Measurements from ENCODE around the gene S100A1.
"Not testable (repeated sequence)": the region's sequence is repeated elsewhere in the genome, so short reads cannot be mapped to it uniquely, and the experiment has no call there.

Gene S100A1

DNA sequence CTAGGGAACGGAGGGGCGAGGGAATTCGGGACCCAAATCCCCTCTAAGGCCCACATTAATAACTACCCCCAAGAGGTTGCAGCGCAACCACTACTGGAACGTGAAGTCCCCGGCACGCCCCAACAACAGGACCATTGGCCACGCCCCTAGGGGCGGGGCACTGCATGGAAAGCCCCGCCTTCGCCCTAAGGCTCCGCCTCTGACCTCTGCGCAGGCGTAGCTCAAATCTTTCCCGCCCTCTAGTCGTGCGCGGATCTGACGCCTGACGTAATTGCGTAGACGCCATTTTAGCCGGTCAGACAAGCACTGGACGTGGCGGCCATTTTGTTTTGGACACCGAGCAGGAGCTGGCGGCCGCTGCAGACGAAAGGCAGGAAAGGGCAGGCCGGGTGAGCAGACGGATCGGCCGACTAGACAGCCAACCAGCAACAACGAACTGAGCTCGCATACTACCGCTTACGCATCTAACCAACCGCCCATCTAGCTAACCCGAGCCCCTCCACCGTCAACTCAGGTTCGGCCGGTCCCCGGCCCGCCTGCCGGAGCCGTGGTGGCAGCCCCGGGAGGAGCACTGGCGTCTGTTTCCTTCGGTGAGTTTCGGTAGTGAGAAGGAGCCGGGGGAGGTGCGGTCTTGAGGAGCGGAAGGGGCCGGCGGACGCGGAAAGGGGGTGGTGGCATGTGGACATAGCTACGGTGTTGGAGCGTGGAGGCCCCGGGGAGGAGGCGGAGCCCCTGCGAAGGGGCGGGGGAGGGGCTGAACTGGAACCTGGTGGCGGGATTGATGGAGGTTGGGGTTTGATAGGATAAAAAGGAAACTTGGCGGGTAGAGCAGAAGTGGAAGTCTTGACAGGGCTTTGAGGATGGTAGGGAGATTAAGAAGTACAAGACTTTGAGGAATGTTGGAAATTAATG, 5.8 kb downstream of the S100A1 start, which contains the start of gene CHTOP:
TSS of gene CHTOP (plus strand) at position 313 of the 912 bp plus-strand sequence. CDS start 2,523 bp downstream, outside the sequence.
- peaks cover 33% of the 10 kb centered on the region for H3K36me3 ChIP-seq (ENCODE audit: control insufficient read depth, low read depth, low read length)
- H3K27me3 ChIP-seq (ENCODE audit: control insufficient read depth, insufficient read depth, low read length): no peaks in the 10 kb centered on the region
- H3K4me1 ChIP-seq (ENCODE audit: control insufficient read depth, low read depth, low read length): no peaks in the 10 kb centered on the region
- H3K9ac ChIP-seq (ENCODE audit: low read length): peak within 1 kb of the TSS; percentile 100
- H3K27ac ChIP-seq (ENCODE audit: low read length): peak within 1 kb of the TSS; percentile 100
- no peaks in the 10 kb centered on the region for H3K9me3 ChIP-seq (ENCODE audit: control insufficient read depth, low read depth, low read length)
- H3K4me3 ChIP-seq (ENCODE audit: low read length): peak within 1 kb of the TSS; percentile 99

DNA sequence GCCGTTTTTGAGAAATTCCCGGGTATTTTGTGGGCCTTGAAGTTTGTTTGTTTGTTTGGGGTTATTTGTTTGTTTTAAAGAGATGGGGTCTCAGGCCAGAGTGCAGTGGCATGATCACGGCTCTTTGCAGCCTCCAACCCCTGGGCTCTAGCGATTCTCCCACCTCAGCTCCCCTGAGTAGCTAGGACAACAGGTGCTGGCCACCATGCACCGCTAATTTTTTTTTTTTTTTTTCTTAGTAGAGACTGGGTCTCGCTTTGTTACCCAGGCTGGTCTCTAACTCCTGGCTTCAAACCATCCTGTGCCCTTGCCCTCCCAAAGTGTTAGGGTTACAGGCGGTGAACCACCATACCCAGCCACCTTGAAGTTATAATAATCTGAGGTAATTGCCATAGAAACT, 7.6 kb downstream of the S100A1 start:
- Histone ChIP-seq H3K9ac (ENCODE audit: low read length) (no peak overlapping the region), H3K27ac (ENCODE audit: low read length) (no peak overlapping the region)

DNA sequence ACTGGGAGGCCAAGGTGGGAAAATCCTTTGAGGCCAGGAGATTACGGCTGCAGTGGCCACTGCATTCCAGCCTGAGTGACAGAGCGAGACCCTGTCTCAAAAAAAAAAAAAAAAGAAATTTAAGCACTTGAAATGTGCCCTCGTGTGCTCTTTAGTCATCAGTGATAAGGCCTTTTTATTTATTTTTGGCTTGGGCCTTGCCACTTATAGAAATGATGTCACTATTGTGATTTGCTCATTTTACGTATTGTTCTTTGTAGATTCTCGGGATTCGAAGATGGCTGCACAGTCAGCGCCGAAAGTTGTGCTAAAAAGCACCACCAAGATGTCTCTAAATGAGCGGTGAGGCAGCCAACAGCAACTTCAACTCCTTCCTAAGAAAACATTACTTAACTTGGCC, 8.1 kb downstream of the S100A1 start:
- H3K9me3 ChIP-seq (ENCODE audit: control insufficient read depth, low read depth, low read length): no peaks in the 10 kb centered on the region
- no peaks in the 10 kb centered on the region for H3K4me1 ChIP-seq (ENCODE audit: control insufficient read depth, low read depth, low read length)
- H3K27ac ChIP-seq (ENCODE audit: low read length): no peak overlapping the region
- H3K36me3 ChIP-seq (ENCODE audit: control insufficient read depth, low read depth, low read length): peaks cover 56% of the 10 kb centered on the region
- H3K27me3 ChIP-seq (ENCODE audit: control insufficient read depth, insufficient read depth, low read length): no peaks in the 10 kb centered on the region
- no peak overlapping the region for H3K9ac ChIP-seq (ENCODE audit: low read length)
- no peak overlapping the region for H3K4me3 ChIP-seq (ENCODE audit: low read length)

More for the DNA sequence above, 7.6 kb downstream of the S100A1 start:
- no peak overlapping the region for H3K4me3 ChIP-seq (ENCODE audit: low read length)
- H3K4me1 ChIP-seq (ENCODE audit: control insufficient read depth, low read depth, low read length): no peaks in the 10 kb centered on the region
- peaks cover 52% of the 10 kb centered on the region for H3K36me3 ChIP-seq (ENCODE audit: control insufficient read depth, low read depth, low read length)
- no peaks in the 10 kb centered on the region for H3K9me3 ChIP-seq (ENCODE audit: control insufficient read depth, low read depth, low read length)
- no peaks in the 10 kb centered on the region for H3K27me3 ChIP-seq (ENCODE audit: control insufficient read depth, insufficient read depth, low read length)

DNA sequence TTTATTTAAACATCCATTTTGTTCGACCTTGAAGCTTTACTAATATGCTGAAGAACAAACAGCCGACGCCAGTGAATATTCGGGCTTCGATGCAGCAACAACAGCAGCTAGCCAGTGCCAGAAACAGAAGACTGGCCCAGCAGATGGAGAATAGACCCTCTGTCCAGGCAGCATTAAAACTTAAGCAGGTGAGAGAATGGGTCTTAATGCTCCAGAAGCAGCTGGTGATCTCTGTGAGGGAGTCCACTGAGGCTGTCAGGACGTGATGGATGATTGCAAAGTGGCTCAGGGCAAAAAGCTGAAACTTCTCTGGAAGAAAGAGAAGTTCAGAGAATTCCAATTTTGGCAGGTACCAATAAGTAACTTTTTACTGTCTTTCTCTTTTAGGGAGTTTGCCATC, 10.0 kb downstream of the S100A1 start:
- no peaks in the 10 kb centered on the region for H3K4me1 ChIP-seq (ENCODE audit: control insufficient read depth, low read depth, low read length)
- H3K9ac ChIP-seq (ENCODE audit: low read length): no peak overlapping the region
- no peaks in the 10 kb centered on the region for H3K9me3 ChIP-seq (ENCODE audit: control insufficient read depth, low read depth, low read length)
- H3K27me3 ChIP-seq (ENCODE audit: control insufficient read depth, insufficient read depth, low read length): no peaks in the 10 kb centered on the region
- H3K4me3 ChIP-seq (ENCODE audit: low read length): no peak overlapping the region
- H3K36me3 ChIP-seq (ENCODE audit: control insufficient read depth, low read depth, low read length): peaks cover 76% of the 10 kb centered on the region
- no peak overlapping the region for H3K27ac ChIP-seq (ENCODE audit: low read length)

DNA sequence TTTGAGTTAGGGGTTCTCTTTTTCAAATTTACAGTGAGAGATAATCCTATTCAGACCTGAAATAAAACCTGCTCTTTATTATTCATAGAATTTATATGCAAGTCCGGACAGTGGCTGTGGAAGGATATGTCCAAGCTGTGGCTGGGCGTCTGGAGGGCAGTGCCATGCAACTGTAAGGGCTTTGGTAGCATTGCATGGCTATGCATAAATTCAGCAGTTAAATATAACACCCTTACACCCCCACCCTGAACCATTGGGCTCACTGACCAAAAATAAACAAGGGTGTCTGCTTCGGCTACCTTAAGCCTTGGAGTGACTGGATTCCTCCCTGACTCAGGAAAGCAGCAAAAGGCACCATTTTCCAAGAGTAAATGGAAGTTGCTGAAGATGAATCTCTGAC, 11.0 kb downstream of the S100A1 start:
- Histone ChIP-seq H3K4me1 (ENCODE audit: control insufficient read depth, low read depth, low read length) (no peaks in the 10 kb centered on the region), H3K36me3 (ENCODE audit: control insufficient read depth, low read depth, low read length) (peaks cover 86% of the 10 kb centered on the region), H3K9me3 (ENCODE audit: control insufficient read depth, low read depth, low read length) (no peaks in the 10 kb centered on the region), H3K4me3 (ENCODE audit: low read length) (no peak overlapping the region), H3K9ac (ENCODE audit: low read length) (no peak overlapping the region), H3K27me3 (ENCODE audit: control insufficient read depth, insufficient read depth, low read length) (no peaks in the 10 kb centered on the region), H3K27ac (ENCODE audit: low read length) (no peak overlapping the region)

DNA sequence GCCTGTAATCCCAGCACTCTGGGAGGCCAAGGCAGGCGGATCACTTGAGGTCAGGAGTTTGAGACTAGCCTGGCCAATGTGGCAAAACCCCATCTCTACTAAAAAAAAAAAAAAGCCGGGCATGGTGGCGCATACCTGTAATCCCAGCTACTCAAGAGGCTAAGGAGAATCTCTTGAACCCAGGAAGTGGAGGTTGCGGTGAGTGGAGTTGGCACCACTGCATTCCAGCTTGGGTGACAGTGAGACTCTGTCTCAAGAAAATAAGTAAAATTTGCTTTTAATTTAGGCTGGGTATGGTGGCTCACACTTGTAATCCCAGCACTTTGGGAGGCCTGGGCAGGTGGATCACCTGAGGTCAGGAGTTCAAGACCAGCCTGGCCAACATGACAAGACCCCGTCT, 12.0 kb downstream of the S100A1 start:
- peaks cover 95% of the 10 kb centered on the region for H3K36me3 ChIP-seq (ENCODE audit: control insufficient read depth, low read depth, low read length)
- not testable (repeated sequence) for H3K27ac ChIP-seq (ENCODE audit: low read length); H3K4me3 ChIP-seq (ENCODE audit: low read length); H3K9ac ChIP-seq (ENCODE audit: low read length); H3K4me1 ChIP-seq (ENCODE audit: control insufficient read depth, low read depth, low read length); H3K9me3 ChIP-seq (ENCODE audit: control insufficient read depth, low read depth, low read length); H3K27me3 ChIP-seq (ENCODE audit: control insufficient read depth, insufficient read depth, low read length)

DNA sequence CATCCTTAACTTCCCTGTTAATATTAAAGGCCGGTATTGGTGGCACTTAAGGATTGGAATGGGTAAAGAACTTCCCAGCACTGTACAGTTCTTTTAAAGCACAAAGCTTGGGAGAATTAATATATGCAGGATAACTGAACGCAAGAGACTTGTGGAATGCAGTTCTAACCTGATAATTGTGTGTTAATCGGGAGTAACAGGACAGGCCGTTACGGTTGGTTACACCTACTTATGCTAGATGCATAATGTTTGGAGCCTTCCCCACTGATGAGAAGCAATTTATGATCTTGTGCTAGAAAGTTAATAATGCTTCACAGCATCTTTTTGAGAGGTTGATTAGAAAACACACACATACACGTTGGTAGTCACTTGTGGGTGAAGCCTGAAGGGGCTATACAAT, 12.6 kb downstream of the S100A1 start:
- peaks cover 99% of the 10 kb centered on the region for H3K36me3 ChIP-seq (ENCODE audit: control insufficient read depth, low read depth, low read length)

DNA sequence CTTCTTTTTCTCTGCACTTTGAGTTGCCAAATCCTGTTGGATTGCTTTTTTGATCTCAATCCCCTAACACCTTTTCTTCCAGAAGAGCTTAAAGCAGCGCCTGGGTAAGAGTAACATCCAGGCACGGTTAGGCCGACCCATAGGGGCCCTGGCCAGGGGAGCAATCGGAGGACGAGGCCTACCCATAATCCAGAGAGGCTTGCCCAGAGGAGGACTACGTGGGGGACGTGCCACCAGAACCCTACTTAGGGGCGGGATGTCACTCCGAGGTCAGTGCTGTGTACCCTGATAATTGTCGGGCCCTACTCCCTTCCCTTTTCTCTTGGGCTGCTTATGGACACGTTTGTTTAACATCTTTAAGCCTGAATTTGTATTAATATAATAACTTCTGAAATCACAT, 13.9 kb downstream of the S100A1 start:
- Histone ChIP-seq H3K27ac (ENCODE audit: low read length) (no peak overlapping the region), H3K4me3 (ENCODE audit: low read length) (no peak overlapping the region), H3K9me3 (ENCODE audit: control insufficient read depth, low read depth, low read length) (no peaks in the 10 kb centered on the region), H3K4me1 (ENCODE audit: control insufficient read depth, low read depth, low read length) (no peaks in the 10 kb centered on the region), H3K27me3 (ENCODE audit: control insufficient read depth, insufficient read depth, low read length) (no peaks in the 10 kb centered on the region), H3K36me3 (ENCODE audit: control insufficient read depth, low read depth, low read length) (peaks cover 94% of the 10 kb centered on the region), H3K9ac (ENCODE audit: low read length) (no peak overlapping the region)

More for the DNA sequence above, 12.6 kb downstream of the S100A1 start:
- H3K4me1 ChIP-seq (ENCODE audit: control insufficient read depth, low read depth, low read length): no peaks in the 10 kb centered on the region
- no peak overlapping the region for H3K9ac ChIP-seq (ENCODE audit: low read length)
- no peaks in the 10 kb centered on the region for H3K27me3 ChIP-seq (ENCODE audit: control insufficient read depth, insufficient read depth, low read length)
- H3K4me3 ChIP-seq (ENCODE audit: low read length): no peak overlapping the region
- H3K27ac ChIP-seq (ENCODE audit: low read length): no peak overlapping the region
- H3K9me3 ChIP-seq (ENCODE audit: control insufficient read depth, low read depth, low read length): no peaks in the 10 kb centered on the region

DNA sequence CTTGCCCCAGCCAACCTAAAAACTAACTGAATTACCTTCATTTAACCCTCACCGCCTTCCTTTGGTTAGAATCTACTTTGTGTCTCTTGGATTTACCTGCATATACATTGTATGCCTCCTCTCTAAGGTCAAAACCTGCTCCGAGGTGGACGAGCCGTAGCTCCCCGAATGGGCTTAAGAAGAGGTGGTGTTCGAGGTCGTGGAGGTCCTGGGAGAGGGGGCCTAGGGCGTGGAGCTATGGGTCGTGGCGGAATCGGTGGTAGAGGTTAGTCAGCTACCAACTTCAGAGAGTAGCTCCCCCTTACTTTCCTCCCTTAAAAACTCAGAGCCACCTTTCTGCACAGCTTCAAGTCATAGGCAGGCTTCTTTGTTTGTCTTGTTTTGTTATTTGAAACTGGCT, 14.9 kb downstream of the S100A1 start:
- Histone ChIP-seq H3K4me1 (ENCODE audit: control insufficient read depth, low read depth, low read length) (no peaks in the 10 kb centered on the region), H3K9ac (ENCODE audit: low read length) (no peak overlapping the region)

DNA sequence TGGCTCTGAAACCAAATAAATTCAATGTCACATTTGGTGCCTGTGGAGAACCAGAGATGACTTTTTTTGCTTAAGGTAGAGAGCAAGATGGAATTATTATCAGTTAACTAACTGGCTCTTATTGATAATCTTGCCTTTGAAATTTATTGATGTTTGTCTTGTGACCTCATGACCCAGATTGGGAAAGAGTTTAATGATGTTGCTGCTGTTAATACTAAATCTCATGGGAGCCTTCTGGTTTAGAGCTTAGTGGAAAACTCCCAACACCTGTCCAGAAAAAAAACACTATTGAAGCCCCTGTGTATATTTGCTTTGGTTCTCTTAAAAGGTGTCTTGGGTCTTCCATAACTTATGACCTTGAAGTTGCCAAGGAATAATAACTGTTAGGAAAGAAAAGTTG, 15.6 kb downstream of the S100A1 start:
- Histone ChIP-seq H3K27me3 (ENCODE audit: control insufficient read depth, insufficient read depth, low read length) (no peaks in the 10 kb centered on the region), H3K27ac (ENCODE audit: low read length) (no peak overlapping the region), H3K36me3 (ENCODE audit: control insufficient read depth, low read depth, low read length) (peaks cover 77% of the 10 kb centered on the region), H3K9ac (ENCODE audit: low read length) (no peak overlapping the region), H3K9me3 (ENCODE audit: control insufficient read depth, low read depth, low read length) (no peaks in the 10 kb centered on the region), H3K4me1 (ENCODE audit: control insufficient read depth, low read depth, low read length) (no peaks in the 10 kb centered on the region), H3K4me3 (ENCODE audit: low read length) (no peak overlapping the region)

More for the DNA sequence above, 14.9 kb downstream of the S100A1 start:
- H3K4me3 ChIP-seq (ENCODE audit: low read length): no peak overlapping the region
- H3K27ac ChIP-seq (ENCODE audit: low read length): no peak overlapping the region
- H3K27me3 ChIP-seq (ENCODE audit: control insufficient read depth, insufficient read depth, low read length): no peaks in the 10 kb centered on the region
- H3K36me3 ChIP-seq (ENCODE audit: control insufficient read depth, low read depth, low read length): peaks cover 84% of the 10 kb centered on the region
- no peaks in the 10 kb centered on the region for H3K9me3 ChIP-seq (ENCODE audit: control insufficient read depth, low read depth, low read length)

DNA sequence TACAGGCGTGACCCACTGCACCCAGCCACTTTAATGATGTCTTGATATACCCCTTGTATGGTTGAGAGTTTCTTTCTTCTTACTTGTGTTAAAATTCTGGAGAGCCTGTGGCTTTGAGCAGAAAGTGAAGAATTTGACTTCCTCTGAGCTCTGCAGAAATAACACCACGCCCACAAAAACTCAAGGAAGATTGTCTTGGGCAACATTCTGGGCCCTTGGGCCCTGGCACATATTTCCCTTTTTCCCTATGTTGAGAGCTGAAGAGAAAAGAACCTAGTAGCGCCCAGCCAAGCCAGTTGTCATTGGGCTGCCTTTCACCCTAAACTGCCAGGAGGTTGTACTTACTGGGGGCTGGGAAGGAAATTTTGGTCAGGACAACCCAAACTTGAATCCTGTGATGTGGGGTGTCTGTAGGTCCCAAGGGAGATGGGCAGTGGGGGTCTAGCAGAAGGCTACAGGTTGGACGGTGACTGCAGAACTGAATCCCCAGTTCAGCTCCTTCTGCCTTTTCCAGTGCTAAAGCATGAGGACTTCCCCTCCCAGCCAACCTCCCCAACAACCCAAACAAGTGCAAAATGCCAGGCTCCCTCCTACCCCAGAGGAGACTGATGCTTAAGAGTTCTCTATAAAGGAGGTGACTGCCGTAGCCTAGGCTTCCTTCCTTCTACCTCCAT, 18.6 kb downstream of the S100A1 start:
- Histone ChIP-seq H3K27ac (ENCODE audit: low read length) (no peak overlapping the region), H3K4me3 (ENCODE audit: low read length) (no peak overlapping the region), H3K36me3 (ENCODE audit: control insufficient read depth, low read depth, low read length) (peaks cover 48% of the 10 kb centered on the region), H3K9me3 (ENCODE audit: control insufficient read depth, low read depth, low read length) (no peaks in the 10 kb centered on the region), H3K27me3 (ENCODE audit: control insufficient read depth, insufficient read depth, low read length) (no peaks in the 10 kb centered on the region), H3K4me1 (ENCODE audit: control insufficient read depth, low read depth, low read length) (no peaks in the 10 kb centered on the region), H3K9ac (ENCODE audit: low read length) (no peak overlapping the region)

Data from iPS-18a (cell line).